ENCODE results near the gene XRRA1. TPM values are rescaled to one million over a fixed set of nuclear protein-coding genes. Genes with fewer than 3 reads are reported as not detected.

Gene XRRA1
- total RNA-seq, 1 experiment from 2014 or later = 23.5 TPM

DNA sequence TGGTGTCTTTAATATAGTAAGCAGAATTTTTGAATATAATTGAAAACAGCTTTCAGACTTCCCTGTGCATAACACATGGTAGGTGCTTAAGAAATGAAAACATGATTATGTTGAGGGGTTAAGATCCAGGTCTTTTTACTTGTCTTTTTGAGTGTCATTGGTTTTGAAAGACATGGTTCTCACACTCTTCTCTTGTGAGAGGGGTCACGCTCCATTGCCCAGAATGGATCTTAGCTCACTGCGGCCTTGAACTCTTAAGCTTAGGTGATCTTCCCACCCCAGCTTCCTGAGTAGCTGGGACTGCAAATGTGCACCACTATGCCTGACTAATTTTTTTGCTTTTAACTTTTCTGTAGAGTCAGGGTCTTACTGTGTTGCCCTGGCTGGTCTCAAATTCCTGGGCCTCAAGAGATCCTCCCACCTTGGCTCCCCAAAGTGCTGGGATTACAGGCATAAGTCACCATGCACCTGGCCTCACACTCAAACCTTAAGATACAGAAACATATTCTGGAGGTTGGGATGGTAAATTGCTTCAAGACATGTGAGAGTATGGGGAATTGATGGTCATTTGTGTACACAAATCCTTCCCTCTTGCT lies 1.6 kb upstream of the XRRA1 start:
- Histone ChIP-seq H3K4me1 (ENCODE audit: insufficient read depth, low read length) (peaks cover 20% of the 10 kb centered on the region), H3K4me2 (ENCODE audit: low read length) (peak overlapping the region; percentile 88), H4K20me1 (ENCODE audit: low read length) (peaks cover 22% of the 10 kb centered on the region; the same call in 1 of the 2 replicates), H3K4me3 (ENCODE audit: low read length) (peak overlapping the region; percentile 87), H3K9me3 (ENCODE audit: low read length) (no peaks in the 10 kb centered on the region), H2AFZ (ENCODE audit: low read length) (no peak overlapping the region), H3K36me3 (ENCODE audit: low read depth, low read length) (peaks cover 33% of the 10 kb centered on the region), H3K9me2 (replicated peaks; ENCODE audit: low read length) (no peaks in the 10 kb centered on the region), H3F3A (ENCODE audit: low read length, unreplicated experiment) (no peaks in the 10 kb centered on the region), H3K9ac (ENCODE audit: low read length) (peak overlapping the region; percentile 95), H3K27me3 (ENCODE audit: low read length) (no peaks in the 10 kb centered on the region), H3K79me2 (ENCODE audit: low read length) (peaks cover 75% of the 10 kb centered on the region), H3K27ac (ENCODE audit: low read length) (no peak overlapping the region)
- POLR2A ChIA-PET (ENCODE audit: unreplicated experiment) = no interaction called here
- CTCF ChIA-PET = no interaction called here
- DNase-seq = no peak
- BruUV-seq (replicated peaks) = no TSS peak
- intact Hi-C loops (cut with micrococcal nuclease) = no loop called here
- no peak for ATAC-seq
- no peak for TF ChIP-seq EZH2phosphoT487 (IDR thresholded peaks at IDR 0.05; ENCODE audit: borderline replicate concordance, low read length)
- TF ChIP-seq EZH2 (IDR thresholded peaks at IDR 0.05; ENCODE audit: low read length, unreplicated experiment) = no peak
- TF ChIP-seq CTCF (conservative IDR thresholded peaks at IDR 0.05; ENCODE audit: low read depth, low read length) = no peak

DNA sequence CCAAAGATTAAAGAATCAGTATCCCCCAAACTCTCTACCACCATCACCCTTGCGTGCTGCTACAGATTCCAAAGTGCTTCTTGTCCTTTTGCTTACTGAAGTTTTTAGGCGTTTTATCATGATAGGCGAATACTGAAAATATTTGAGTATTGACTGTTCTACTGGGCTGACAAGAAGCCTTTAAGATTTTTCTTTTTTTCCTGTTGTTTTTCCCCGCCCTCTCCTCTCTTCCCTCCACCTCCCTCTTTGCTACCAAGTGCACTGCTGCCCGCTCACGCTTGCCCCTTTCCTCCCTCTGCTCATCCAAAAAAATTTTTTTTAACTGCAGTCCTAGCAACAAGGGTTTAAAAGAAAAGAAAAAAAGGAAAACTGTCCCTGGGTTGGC lies 854 bp upstream of the XRRA1 start:
- H3K79me2 ChIP-seq (ENCODE audit: low read length) = peaks cover 68% of the 10 kb centered on the region
- no peaks in the 10 kb centered on the region for H3K9me2 ChIP-seq (replicated peaks; ENCODE audit: low read length)
- H3K27me3 ChIP-seq (ENCODE audit: low read length) = no peaks in the 10 kb centered on the region
- H3K9ac ChIP-seq (ENCODE audit: low read length) = peak overlapping the region; percentile 95
- peaks cover 17% of the 10 kb centered on the region; the same call in 1 of the 2 replicates for H4K20me1 ChIP-seq (ENCODE audit: low read length)
- ChIA-PET CTCF (no interaction called here), POLR2A (ENCODE audit: unreplicated experiment) (no interaction called here)
- H3K9me3 ChIP-seq (ENCODE audit: low read length) = no peaks in the 10 kb centered on the region
- H3K27ac ChIP-seq (ENCODE audit: low read length) = peak overlapping the region; percentile 34
- H3K4me2 ChIP-seq (ENCODE audit: low read length) = peak overlapping the region; percentile 88
- H2AFZ ChIP-seq (ENCODE audit: low read length) = peak overlapping the region; percentile 62
- TF ChIP-seq EZH2 (IDR thresholded peaks at IDR 0.05; ENCODE audit: low read length, unreplicated experiment) (no peak), CTCF (conservative IDR thresholded peaks at IDR 0.05; ENCODE audit: low read depth, low read length) (no peak), EZH2phosphoT487 (IDR thresholded peaks at IDR 0.05; ENCODE audit: borderline replicate concordance, low read length) (no peak)
- peaks cover 26% of the 10 kb centered on the region for H3K36me3 ChIP-seq (ENCODE audit: low read depth, low read length)
- H3K4me1 ChIP-seq (ENCODE audit: insufficient read depth, low read length) = peaks cover 20% of the 10 kb centered on the region
- H3F3A ChIP-seq (ENCODE audit: low read length, unreplicated experiment) = no peaks in the 10 kb centered on the region
- DNase-seq (no peak), ATAC-seq (no peak)
- peak overlapping the region; percentile 87 for H3K4me3 ChIP-seq (ENCODE audit: low read length)
- intact Hi-C loops (cut with micrococcal nuclease) = loop anchor here (1.0 kb wide), 1 partner anchor 40 kb away; no protein-coding TSS in a partner anchor
- BruUV-seq (replicated peaks) = no TSS peak

- DNase-seq = no peak
- CTCF ChIA-PET = interaction anchor here (1.0 kb wide), 1 partner anchor 300 kb away, joined by 3 read pairs; no protein-coding TSS in a partner anchor
- no peaks in the 10 kb centered on the region for H3K27me3 ChIP-seq (ENCODE audit: low read length)
- BruUV-seq (replicated peaks) = TSS peak; percentile 89
- peak overlapping the region; percentile 95 for H3K9ac ChIP-seq (ENCODE audit: low read length)
- H3K9me2 ChIP-seq (replicated peaks; ENCODE audit: low read length) = no peaks in the 10 kb centered on the region
- no peaks in the 10 kb centered on the region for H3K9me3 ChIP-seq (ENCODE audit: low read length)
- no peak for TF ChIP-seq CTCF (conservative IDR thresholded peaks at IDR 0.05; ENCODE audit: low read depth, low read length)
- no peak for TF ChIP-seq EZH2phosphoT487 (IDR thresholded peaks at IDR 0.05; ENCODE audit: borderline replicate concordance, low read length)
- no peak for TF ChIP-seq EZH2 (IDR thresholded peaks at IDR 0.05; ENCODE audit: low read length, unreplicated experiment)
- peak; percentile 44 for ATAC-seq
- H3K27ac ChIP-seq (ENCODE audit: low read length) = no peak overlapping the region
- H4K20me1 ChIP-seq (ENCODE audit: low read length) = 0 out of 2 replicates have a peak, but pooled peaks cover 10% of the 10 kb centered on the region
- POLR2A ChIA-PET (ENCODE audit: unreplicated experiment) = no interaction called here
- peaks cover 14% of the 10 kb centered on the region for H3K36me3 ChIP-seq (ENCODE audit: low read depth, low read length)
- peak overlapping the region; percentile 88 for H3K4me2 ChIP-seq (ENCODE audit: low read length)
- H3K4me3 ChIP-seq (ENCODE audit: low read length) = peak overlapping the region; percentile 87
- intact Hi-C loops (cut with micrococcal nuclease) = no loop called here
- no peaks in the 10 kb centered on the region for H3F3A ChIP-seq (ENCODE audit: low read length, unreplicated experiment)
- H2AFZ ChIP-seq (ENCODE audit: low read length) = peak overlapping the region; percentile 92
- peaks cover 30% of the 10 kb centered on the region for H3K4me1 ChIP-seq (ENCODE audit: insufficient read depth, low read length)
- peaks cover 56% of the 10 kb centered on the region for H3K79me2 ChIP-seq (ENCODE audit: low read length)
Observed at GRCh38 chr11:74948546-74948897, 369 bp downstream of the XRRA1 start.

All from PC-3 (cell line).